HEK293 (cell line): ENCODE results near the gene PLB1.

Source experiments
- CTCF ChIA-PET: fragments of 350-600 bp; formaldehyde crosslinking; extraction: SDS; loops from one replicate; lab custom pipeline; 2021; ENCODE audit warnings: antibody characterized with exemption; lab: Yijun Ruan, JAX
- POLR2A ChIA-PET: fragments of 300-600 bp; formaldehyde crosslinking; extraction: SDS; loops from one replicate; lab custom pipeline; 2020; ENCODE audit warnings: antibody characterized with exemption, inconsistent platforms; lab: Yijun Ruan, JAX
- H3K27ac ChIP-seq: fragments of 200-500 bp; sonication (Bioruptor generic); 2 replicates; pipeline ENCODE4 v1.5.1; 2014; ENCODE audit warnings: low read depth, low read length, control low read depth, inconsistent platforms; ENCODE audit errors: extremely low read depth
- H3K36me3 ChIP-seq, 2 experiments: fragments of 200-500 bp in 1 of 2; sonication (Bioruptor generic) in 1 of 2; 1 replicate in 1 of 2; 2 replicates in 1 of 2; pipeline ENCODE4 v1.5.1; 2014 to 2017; ENCODE audit warnings: inconsistent platforms in 2 of 2, low read length in 2 of 2; ENCODE audit not compliant: control insufficient read depth in 2 of 2, insufficient read depth in 1 of 2
- H3K4me1 ChIP-seq: fragments of 200-500 bp; sonication (Bioruptor generic); 2 replicates; pipeline ENCODE4 v1.5.1; 2014; ENCODE audit warnings: mild to moderate bottlenecking, low read length, inconsistent platforms; ENCODE audit not compliant: control insufficient read depth, insufficient read depth
- H3K4me3 ChIP-seq: 2 replicates; pipeline ENCODE4 v1.5.1; 2011; ENCODE audit warnings: low read depth, mild to moderate bottlenecking, control low read depth, low read length, moderate library complexity
- H3K9me3 ChIP-seq: fragments of 200-500 bp; sonication (Bioruptor generic); 2 replicates; pipeline ENCODE4 v1.5.1; 2014; ENCODE audit warnings: low read depth, low read length, inconsistent platforms; ENCODE audit not compliant: control insufficient read depth, insufficient read depth
- KLF1 ChIP-seq: fragments of 450-650 bp; formaldehyde crosslinking; IDR thresholded peaks from 2 replicates; pipeline ENCODE4 v1.5.1; 2016; ENCODE audit warnings: missing biosample characterization, missing genetic modification characterization
- KLF10 ChIP-seq: fragments of 450-650 bp; IDR thresholded peaks from 2 replicates; pipeline ENCODE4 v1.5.1; 2018; ENCODE audit warnings: missing biosample characterization, mild to moderate bottlenecking, missing genetic modification characterization
- KLF9 ChIP-seq: fragments of 450-650 bp; formaldehyde crosslinking; IDR thresholded peaks from 2 replicates; pipeline ENCODE4 v1.5.1; 2016; ENCODE audit warnings: missing biosample characterization, missing genetic modification characterization, low read depth
- OSR2 ChIP-seq: fragments of 450-650 bp; formaldehyde crosslinking; IDR thresholded peaks from 2 replicates; pipeline ENCODE4 v1.5.1; 2016; ENCODE audit warnings: missing biosample characterization, missing genetic modification characterization
- RBAK ChIP-seq: fragments of 450-650 bp; formaldehyde crosslinking; IDR thresholded peaks from 2 replicates; pipeline ENCODE4 v1.5.1; 2016; ENCODE audit warnings: missing biosample characterization, missing genetic modification characterization
- ZNF132 ChIP-seq: fragments of 450-650 bp; formaldehyde crosslinking; IDR thresholded peaks from 2 replicates; pipeline ENCODE4 v1.5.1; 2017; ENCODE audit warnings: missing biosample characterization, missing genetic modification characterization, borderline replicate concordance
- ZNF274 ChIP-seq, 2 experiments: fragments of 200-500 bp in 1 of 2; fragments of 450-650 bp in 1 of 2; sonication (Bioruptor generic) in 1 of 2; formaldehyde crosslinking in 1 of 2; IDR thresholded peaks; 2 replicates each; pipeline versions ENCODE4 v1.5.1 to v1.6.1; 2014 to 2016; ENCODE audit warnings: borderline replicate concordance in 1 of 2, inconsistent platforms in 1 of 2, low read length in 1 of 2, missing biosample characterization in 1 of 2, missing genetic modification characterization in 1 of 2
- ZNF600 ChIP-seq: fragments of 450-650 bp; formaldehyde crosslinking; IDR thresholded peaks from 2 replicates; pipeline ENCODE4 v1.5.1; 2016; ENCODE audit warnings: missing biosample characterization, missing genetic modification characterization
- ZNF677 ChIP-seq: fragments of 450-650 bp; IDR thresholded peaks from 2 replicates; pipeline ENCODE4 v1.5.0; 2018; ENCODE audit warnings: missing biosample characterization, mild to moderate bottlenecking, missing genetic modification characterization, moderate library complexity
- ZNF776 ChIP-seq: fragments of 450-650 bp; formaldehyde crosslinking; IDR thresholded peaks from 2 replicates; pipeline ENCODE4 v1.5.0; 2017; ENCODE audit warnings: missing biosample characterization, missing genetic modification characterization, borderline replicate concordance
- ZNF785 ChIP-seq: fragments of 450-650 bp; formaldehyde crosslinking; IDR thresholded peaks from 2 replicates; pipeline ENCODE4 v1.5.1; 2016; ENCODE audit warnings: missing biosample characterization, missing genetic modification characterization
- ZNF837 ChIP-seq: fragments of 450-650 bp; formaldehyde crosslinking; IDR thresholded peaks from 2 replicates; pipeline ENCODE4 v1.5.1; 2016; ENCODE audit warnings: missing biosample characterization, missing genetic modification characterization
- TF ChIP-seq, protein P1 (sequence below): fragments of 450-650 bp; formaldehyde crosslinking; IDR thresholded peaks from 2 replicates; pipeline ENCODE4 v1.5.1; 2016; ENCODE audit warnings: missing biosample characterization, missing genetic modification characterization
- TF ChIP-seq, protein P2 (sequence below): fragments of 450-650 bp; formaldehyde crosslinking; IDR thresholded peaks from 2 replicates; pipeline ENCODE4 v1.5.1; 2016; ENCODE audit warnings: missing biosample characterization, missing genetic modification characterization
- TF ChIP-seq, protein P3 (sequence below): fragments of 450-650 bp; formaldehyde crosslinking; IDR thresholded peaks from 2 replicates; pipeline ENCODE4 v1.5.1; 2016; ENCODE audit warnings: missing biosample characterization, missing genetic modification characterization
- TF ChIP-seq, protein P4 (sequence below): fragments of 450-650 bp; formaldehyde crosslinking; IDR thresholded peaks from 2 replicates; pipeline ENCODE4 v1.5.1; 2016; ENCODE audit warnings: missing biosample characterization, missing genetic modification characterization
- TF ChIP-seq, protein P5 (sequence below): fragments of 450-650 bp; formaldehyde crosslinking; IDR thresholded peaks from 2 replicates; pipeline ENCODE4 v1.5.1; 2017; ENCODE audit warnings: missing biosample characterization, missing genetic modification characterization

Gene PLB1

DNA sequence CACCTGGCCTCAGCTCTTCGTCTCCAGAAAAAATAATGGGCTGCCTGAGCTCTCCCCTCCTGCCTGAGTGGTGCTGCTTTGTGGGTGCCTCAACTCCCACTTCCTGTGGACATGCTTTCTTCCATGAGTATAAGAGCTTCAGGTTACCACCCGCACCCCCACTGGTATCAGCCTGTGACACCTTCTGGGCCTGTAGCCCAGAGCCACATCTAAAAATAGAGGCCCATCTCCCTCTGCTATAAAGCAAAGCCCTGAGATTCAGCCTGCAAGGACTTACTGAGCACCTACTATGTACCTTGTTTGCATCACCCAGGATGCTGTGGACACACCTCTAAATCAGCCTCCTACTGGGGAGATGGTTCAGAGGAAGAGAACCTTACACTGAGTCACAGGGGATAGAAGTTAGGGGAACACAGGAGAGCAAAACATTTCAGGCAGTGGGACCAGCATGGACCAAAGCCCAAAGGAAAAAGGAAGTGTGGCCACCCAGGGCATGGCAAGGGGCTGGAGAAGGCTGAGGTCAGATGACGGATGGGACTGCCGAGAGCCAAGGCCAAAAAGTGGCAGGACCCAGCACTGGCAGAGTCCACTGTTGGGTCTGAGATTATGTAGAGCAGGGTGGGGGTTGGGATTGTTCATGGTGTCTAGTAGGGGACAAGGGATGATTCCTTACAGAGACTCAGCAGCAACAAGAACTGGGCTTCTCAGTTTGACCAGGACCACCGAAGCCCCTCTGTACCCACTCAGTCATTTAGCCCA, 132.0 kb downstream of the PLB1 start (continued):
- TF ChIP-seq, protein P1, sequence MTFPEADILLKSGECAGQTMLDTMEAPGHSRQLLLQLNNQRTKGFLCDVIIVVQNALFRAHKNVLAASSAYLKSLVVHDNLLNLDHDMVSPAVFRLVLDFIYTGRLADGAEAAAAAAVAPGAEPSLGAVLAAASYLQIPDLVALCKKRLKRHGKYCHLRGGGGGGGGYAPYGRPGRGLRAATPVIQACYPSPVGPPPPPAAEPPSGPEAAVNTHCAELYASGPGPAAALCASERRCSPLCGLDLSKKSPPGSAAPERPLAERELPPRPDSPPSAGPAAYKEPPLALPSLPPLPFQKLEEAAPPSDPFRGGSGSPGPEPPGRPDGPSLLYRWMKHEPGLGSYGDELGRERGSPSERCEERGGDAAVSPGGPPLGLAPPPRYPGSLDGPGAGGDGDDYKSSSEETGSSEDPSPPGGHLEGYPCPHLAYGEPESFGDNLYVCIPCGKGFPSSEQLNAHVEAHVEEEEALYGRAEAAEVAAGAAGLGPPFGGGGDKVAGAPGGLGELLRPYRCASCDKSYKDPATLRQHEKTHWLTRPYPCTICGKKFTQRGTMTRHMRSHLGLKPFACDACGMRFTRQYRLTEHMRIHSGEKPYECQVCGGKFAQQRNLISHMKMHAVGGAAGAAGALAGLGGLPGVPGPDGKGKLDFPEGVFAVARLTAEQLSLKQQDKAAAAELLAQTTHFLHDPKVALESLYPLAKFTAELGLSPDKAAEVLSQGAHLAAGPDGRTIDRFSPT (tag by site-specific recombination), result no peak
- TF ChIP-seq, all 188 proteins: peak for 0

DNA sequence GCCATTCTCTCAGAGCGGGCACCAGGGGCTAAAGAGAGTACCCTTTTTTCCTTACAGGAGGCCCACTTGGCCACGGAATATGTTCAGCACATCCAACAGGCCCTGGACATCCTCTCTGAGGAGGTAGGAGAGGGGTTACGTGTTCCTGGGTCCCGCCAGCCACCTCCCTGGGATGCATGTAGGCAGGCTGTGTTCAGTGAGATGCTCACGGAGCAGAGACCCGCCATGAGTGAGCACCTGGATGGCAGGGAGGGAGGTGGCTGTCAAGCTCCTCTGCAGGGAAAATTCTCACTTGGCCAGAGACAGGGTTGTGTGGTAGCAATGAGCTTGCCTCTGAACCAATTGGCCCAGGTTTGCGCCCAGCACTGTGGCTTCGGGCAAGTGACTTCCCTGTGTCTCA, 132.6 kb downstream of the PLB1 start:
- CTCF ChIA-PET, result interaction anchor here (0.6 to 1.0 kb wide), 2 partner anchors 34 to 61 kb away, joined by 4 to 6 read pairs; no protein-coding TSS in a partner anchor
- Histone ChIP-seq H3K4me1 (no peaks in the 10 kb centered on the region), H3K27ac (no peak overlapping the region)
- TF ChIP-seq KLF9 (tag by site-specific recombination) (no peak), ZNF274 (IDR thresholded peaks at IDR 0.05; ENCODE audit: low read length) (no peak), ZNF274 (tag by site-specific recombination; IDR thresholded peaks at IDR 0.05; ENCODE audit: borderline replicate concordance) (no peak), ZNF776 (no peak), ZNF600 (tag by site-specific recombination) (no peak), OSR2 (tag by site-specific recombination) (no peak), ZNF785 (tag by site-specific recombination) (no peak), KLF10 (no peak), KLF1 (tag by site-specific recombination) (no peak), ZNF132 (no peak), ZNF677 (tag by site-specific recombination) (no peak), ZNF837 (tag by site-specific recombination) (no peak), RBAK (no peak)
- TF ChIP-seq, protein P2, sequence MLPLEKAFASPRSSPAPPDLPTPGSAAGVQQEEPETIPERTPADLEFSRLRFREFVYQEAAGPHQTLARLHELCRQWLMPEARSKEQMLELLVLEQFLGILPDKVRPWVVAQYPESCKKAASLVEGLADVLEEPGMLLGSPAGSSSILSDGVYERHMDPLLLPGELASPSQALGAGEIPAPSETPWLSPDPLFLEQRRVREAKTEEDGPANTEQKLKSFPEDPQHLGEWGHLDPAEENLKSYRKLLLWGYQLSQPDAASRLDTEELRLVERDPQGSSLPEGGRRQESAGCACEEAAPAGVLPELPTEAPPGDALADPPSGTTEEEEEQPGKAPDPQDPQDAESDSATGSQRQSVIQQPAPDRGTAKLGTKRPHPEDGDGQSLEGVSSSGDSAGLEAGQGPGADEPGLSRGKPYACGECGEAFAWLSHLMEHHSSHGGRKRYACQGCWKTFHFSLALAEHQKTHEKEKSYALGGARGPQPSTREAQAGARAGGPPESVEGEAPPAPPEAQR (tag by site-specific recombination), result no peak
- TF ChIP-seq, protein P3, sequence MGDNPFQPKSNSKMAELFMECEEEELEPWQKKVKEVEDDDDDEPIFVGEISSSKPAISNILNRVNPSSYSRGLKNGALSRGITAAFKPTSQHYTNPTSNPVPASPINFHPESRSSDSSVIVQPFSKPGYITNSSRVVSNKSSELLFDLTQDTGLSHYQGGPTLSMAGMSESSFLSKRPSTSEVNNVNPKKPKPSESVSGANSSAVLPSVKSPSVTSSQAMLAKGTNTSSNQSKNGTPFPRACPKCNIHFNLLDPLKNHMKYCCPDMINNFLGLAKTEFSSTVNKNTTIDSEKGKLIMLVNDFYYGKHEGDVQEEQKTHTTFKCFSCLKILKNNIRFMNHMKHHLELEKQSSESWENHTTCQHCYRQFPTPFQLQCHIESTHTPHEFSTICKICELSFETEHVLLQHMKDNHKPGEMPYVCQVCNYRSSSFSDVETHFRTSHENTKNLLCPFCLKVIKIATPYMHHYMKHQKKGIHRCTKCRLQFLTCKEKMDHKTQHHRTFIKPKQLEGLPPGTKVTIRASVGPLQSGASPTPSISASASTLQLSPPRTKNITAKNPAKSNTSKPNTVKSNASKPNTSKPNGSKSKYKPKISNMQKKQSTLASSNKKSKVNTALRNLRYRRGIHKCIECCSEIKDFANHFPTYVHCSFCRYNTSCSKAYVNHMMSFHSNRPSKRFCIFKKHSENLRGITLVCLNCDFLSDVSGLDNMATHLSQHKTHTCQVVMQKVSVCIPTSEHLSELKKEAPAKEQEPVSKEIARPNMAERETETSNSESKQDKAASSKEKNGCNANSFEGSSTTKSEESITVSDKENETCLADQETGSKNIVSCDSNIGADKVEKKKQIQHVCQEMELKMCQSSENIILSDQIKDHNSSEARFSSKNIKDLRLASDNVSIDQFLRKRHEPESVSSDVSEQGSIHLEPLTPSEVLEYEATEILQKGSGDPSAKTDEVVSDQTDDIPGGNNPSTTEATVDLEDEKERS, result no peak
- TF ChIP-seq, protein P4, sequence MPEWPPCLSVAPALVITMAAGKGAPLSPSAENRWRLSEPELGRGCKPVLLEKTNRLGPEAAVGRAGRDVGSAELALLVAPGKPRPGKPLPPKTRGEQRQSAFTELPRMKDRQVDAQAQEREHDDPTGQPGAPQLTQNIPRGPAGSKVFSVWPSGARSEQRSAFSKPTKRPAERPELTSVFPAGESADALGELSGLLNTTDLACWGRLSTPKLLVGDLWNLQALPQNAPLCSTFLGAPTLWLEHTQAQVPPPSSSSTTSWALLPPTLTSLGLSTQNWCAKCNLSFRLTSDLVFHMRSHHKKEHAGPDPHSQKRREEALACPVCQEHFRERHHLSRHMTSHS (tag by site-specific recombination), result no peak
- TF ChIP-seq, protein P5, sequence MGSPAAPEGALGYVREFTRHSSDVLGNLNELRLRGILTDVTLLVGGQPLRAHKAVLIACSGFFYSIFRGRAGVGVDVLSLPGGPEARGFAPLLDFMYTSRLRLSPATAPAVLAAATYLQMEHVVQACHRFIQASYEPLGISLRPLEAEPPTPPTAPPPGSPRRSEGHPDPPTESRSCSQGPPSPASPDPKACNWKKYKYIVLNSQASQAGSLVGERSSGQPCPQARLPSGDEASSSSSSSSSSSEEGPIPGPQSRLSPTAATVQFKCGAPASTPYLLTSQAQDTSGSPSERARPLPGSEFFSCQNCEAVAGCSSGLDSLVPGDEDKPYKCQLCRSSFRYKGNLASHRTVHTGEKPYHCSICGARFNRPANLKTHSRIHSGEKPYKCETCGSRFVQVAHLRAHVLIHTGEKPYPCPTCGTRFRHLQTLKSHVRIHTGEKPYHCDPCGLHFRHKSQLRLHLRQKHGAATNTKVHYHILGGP (tag by site-specific recombination), result no peak
- TF ChIP-seq, all 188 proteins: peak for 0
- no peaks in the 10 kb centered on the region for H3K9me3 ChIP-seq
- H3K4me3 ChIP-seq, result no peak overlapping the region
- POLR2A ChIA-PET, result no interaction called here
- no peaks in the 10 kb centered on the region for H3K36me3 ChIP-seq
